H1 (cell line): ENCODE measurements around the gene CNTROB. TPM values are rescaled to one million over a fixed set of nuclear protein-coding genes. Genes with fewer than 3 reads are reported as not detected.

ENCODE experiments used
- CTCF ChIA-PET: fragments of 300-600 bp; sonication (Branson Sonifier 250); formaldehyde crosslinking; loops from one replicate; lab custom pipeline; 2021; ENCODE audit not compliant: partially characterized antibody; lab: Charles Lee
- POLR2A ChIA-PET: fragments of 300-600 bp; sonication (Branson Sonifier 250); formaldehyde crosslinking; loops from one replicate; lab custom pipeline; 2021; ENCODE audit warnings: inconsistent platforms; ENCODE audit not compliant: partially characterized antibody; lab: Charles Lee
- DNase-seq, 2 experiments: peaks; one replicate each; pipeline versions ENCODE4 v3.0.0 to v3.0.0-alpha.2; 2010 to 2022; ENCODE audit warnings: low spot score in 2 of 2, low read depth in 1 of 2, mixed read lengths in 1 of 2
- FAIRE-seq: peaks from 2 replicates; lab custom pipeline; 2011; peaks lifted over from hg19 to GRCh38; lab: Jason Lieb, UNC
- H2AFZ ChIP-seq: 2 replicates; pipeline ENCODE4 v1.8.1; 2012; ENCODE audit warnings: low read length, inconsistent platforms
- H2AK5ac ChIP-seq: 2 replicates; pipeline ENCODE4 v1.6.1; 2013; ENCODE audit warnings: low read depth, low read length
- H2BK120ac ChIP-seq: replicated peaks from 2 replicates; pipeline ENCODE3; 2013; ENCODE audit warnings: low read depth, low read length, inconsistent platforms
- H2BK12ac ChIP-seq: 2 replicates; pipeline ENCODE4 v1.6.1; 2013; ENCODE audit warnings: low read depth, low read length
- H2BK15ac ChIP-seq: 2 replicates; pipeline ENCODE4 v1.6.1; 2013; ENCODE audit warnings: low read length
- H2BK20ac ChIP-seq: 2 replicates; pipeline ENCODE4 v1.6.1; 2013; ENCODE audit warnings: low read length
- H2BK5ac ChIP-seq: 2 replicates; pipeline ENCODE4 v1.6.1; 2013; ENCODE audit warnings: low read depth, low read length
- H3K14ac ChIP-seq: 2 replicates; pipeline ENCODE4 v1.6.1; 2013; ENCODE audit warnings: inconsistent platforms; ENCODE audit not compliant: insufficient read length
- H3K18ac ChIP-seq: 2 replicates; pipeline ENCODE4 v1.6.1; 2013; ENCODE audit warnings: low read length; ENCODE audit errors: extremely low read depth
- H3K23ac ChIP-seq: 2 replicates; pipeline ENCODE4 v1.6.1; 2013; ENCODE audit warnings: inconsistent platforms; ENCODE audit not compliant: insufficient read length
- H3K23me2 ChIP-seq: 2 replicates; pipeline ENCODE4 v1.6.1; 2013; ENCODE audit warnings: low read depth, low read length
- H3K27ac ChIP-seq: 2 replicates; pipeline ENCODE4 v1.6.1; 2011; ENCODE audit warnings: low read depth, low read length, inconsistent platforms
- H3K27me3 ChIP-seq, 4 experiments: replicated peaks in 1 of 4; 1 replicate in 1 of 4; 2 replicates in 3 of 4; pipeline versions ENCODE4 v1.6.1 to v1.8.1; 2011 to 2013; ENCODE audit warnings: low read length in 3 of 4, mild to moderate bottlenecking in 3 of 4, inconsistent platforms in 2 of 4, mixed read lengths in 2 of 4, moderate library complexity in 1 of 4; ENCODE audit not compliant: control insufficient read depth in 3 of 4, insufficient read depth in 3 of 4; ENCODE audit errors: extremely low read depth in 1 of 4
- H3K36me3 ChIP-seq, 4 experiments: 2 replicates each; pipeline versions ENCODE4 v1.6.1 to v1.8.1; 2011 to 2013; ENCODE audit warnings: mild to moderate bottlenecking in 4 of 4, low read length in 3 of 4, moderate library complexity in 2 of 4, control low read depth in 1 of 4, inconsistent platforms in 1 of 4; ENCODE audit not compliant: insufficient read depth in 4 of 4, control insufficient read depth in 2 of 4
- H3K4ac ChIP-seq: replicated peaks from 2 replicates; pipeline ENCODE3; 2013; ENCODE audit warnings: low read length, low read depth, mixed read lengths, inconsistent platforms; ENCODE audit not compliant: insufficient read length
- H3K4me1 ChIP-seq, 4 experiments: replicated peaks in 1 of 4; 1 replicate in 1 of 4; 2 replicates in 3 of 4; pipeline versions ENCODE4 v1.6.1 to v1.8.1; 2011 to 2013; ENCODE audit warnings: low read length in 3 of 4, inconsistent platforms in 2 of 4, mixed read lengths in 1 of 4; ENCODE audit not compliant: insufficient read depth in 4 of 4, control insufficient read depth in 3 of 4
- H3K4me2 ChIP-seq, 2 experiments: 2 replicates each; pipeline versions ENCODE4 v1.6.1 to v1.8.1; 2011 to 2013; ENCODE audit warnings: low read depth in 2 of 2, low read length in 2 of 2, control low read depth in 1 of 2, inconsistent platforms in 1 of 2, mild to moderate bottlenecking in 1 of 2; ENCODE audit not compliant: insufficient read depth in 1 of 2
- H3K4me3 ChIP-seq, 4 experiments: fragments of 200-600, 300-600 bp in 1 of 4; sonication (generic), shearing (Covaris generic), sonication (Bioruptor Twin) in 1 of 4; 2 replicates each; pipeline versions ENCODE4 v1.5.1 to v1.8.1; 2011 to 2016; ENCODE audit warnings: low read length in 4 of 4, low read depth in 3 of 4, control low read depth in 2 of 4, inconsistent platforms in 2 of 4, mild to moderate bottlenecking in 2 of 4, mixed read lengths in 1 of 4, moderate library complexity in 1 of 4; ENCODE audit not compliant: insufficient read depth in 2 of 4; ENCODE audit errors: extremely low read depth in 1 of 4
- H3K56ac ChIP-seq: replicated peaks from 2 replicates; pipeline ENCODE3; 2013; ENCODE audit warnings: low read depth, mild to moderate bottlenecking, mixed read lengths, low read length, inconsistent platforms; ENCODE audit not compliant: insufficient read length
- H3K79me1 ChIP-seq: 2 replicates; pipeline ENCODE4 v1.6.1; 2013; ENCODE audit warnings: low read depth, low read length, control low read depth
- H3K79me2 ChIP-seq, 2 experiments: 2 replicates each; pipeline versions ENCODE4 v1.6.1 to v1.8.1; 2012 to 2013; ENCODE audit warnings: low read length in 2 of 2, mild to moderate bottlenecking in 2 of 2, inconsistent platforms in 1 of 2; ENCODE audit not compliant: insufficient read depth in 2 of 2, control insufficient read depth in 1 of 2
- H3K9ac ChIP-seq, 4 experiments: replicated peaks in 1 of 4; 1 replicate in 1 of 4; 2 replicates in 3 of 4; pipeline versions ENCODE4 v1.6.1 to v1.8.1; 2011 to 2013; ENCODE audit warnings: low read depth in 3 of 4, low read length in 3 of 4, control low read depth in 2 of 4, mild to moderate bottlenecking in 2 of 4, moderate library complexity in 2 of 4, inconsistent platforms in 1 of 4; ENCODE audit errors: extremely low read depth in 1 of 4
- H3K9me3 ChIP-seq, 2 experiments: 2 replicates each; pipeline versions ENCODE4 v1.6.1 to v1.8.1; 2012 to 2013; ENCODE audit warnings: mild to moderate bottlenecking in 2 of 2, moderate library complexity in 2 of 2, control low read depth in 1 of 2, inconsistent platforms in 1 of 2, low read depth in 1 of 2, low read length in 1 of 2, mixed read lengths in 1 of 2; ENCODE audit not compliant: insufficient read depth in 2 of 2
- H4K20me1 ChIP-seq, 2 experiments: replicated peaks in 1 of 2; 2 replicates each; pipeline versions ENCODE3 to v1.8.1; 2011 to 2013; ENCODE audit warnings: inconsistent platforms in 2 of 2, low read length in 2 of 2, mild to moderate bottlenecking in 1 of 2; ENCODE audit not compliant: insufficient read depth in 2 of 2, control insufficient read depth in 1 of 2
- H4K5ac ChIP-seq: 2 replicates; pipeline ENCODE4 v1.6.1; 2013; ENCODE audit warnings: low read length, low read depth, mixed read lengths, inconsistent platforms; ENCODE audit not compliant: insufficient read length
- H4K8ac ChIP-seq: 2 replicates; pipeline ENCODE4 v1.8.0; 2013; ENCODE audit warnings: mild to moderate bottlenecking, moderate library complexity, low read length, inconsistent platforms; ENCODE audit not compliant: insufficient read depth; ENCODE audit errors: extremely low read depth
- H4K91ac ChIP-seq: replicated peaks from 2 replicates; pipeline ENCODE3; 2013; ENCODE audit warnings: low read length, mixed read lengths, inconsistent platforms; ENCODE audit not compliant: insufficient read length
- BACH1 ChIP-seq: IDR thresholded peaks from 2 replicates; pipeline ENCODE4 v1.6.1; 2012; ENCODE audit warnings: low read length, improper control_type of control experiment
- BCL11A ChIP-seq, 2 experiments: IDR thresholded peaks; one replicate each; pipeline ENCODE4 v1.6.1; 2011; ENCODE audit warnings: low read depth in 2 of 2, low read length in 2 of 2, mild to moderate bottlenecking in 2 of 2
- CHD1 ChIP-seq: IDR thresholded peaks from 2 replicates; pipeline ENCODE4 v1.6.1; 2012; ENCODE audit warnings: low read depth, low read length, improper control_type of control experiment
- MAFK ChIP-seq: IDR thresholded peaks from 2 replicates; pipeline ENCODE4 v1.6.1; 2012; ENCODE audit warnings: low read depth, mild to moderate bottlenecking, improper control_type of control experiment, low read length
- POU5F1 ChIP-seq: IDR thresholded peaks from 2 replicates; pipeline ENCODE4 v1.6.1; 2011; ENCODE audit warnings: low read depth, mild to moderate bottlenecking, low read length, moderate library complexity
- SIN3A ChIP-seq, 2 experiments: IDR thresholded peaks in 1 of 2; conservative IDR thresholded peaks in 1 of 2; 2 replicates each; pipeline ENCODE4 v1.6.1; 2011 to 2012; ENCODE audit warnings: low read length in 2 of 2, improper control_type of control experiment in 1 of 2, low read depth in 1 of 2, mild to moderate bottlenecking in 1 of 2
- SIRT6 ChIP-seq: IDR thresholded peaks from one replicate; pipeline ENCODE4 v1.7.1; 2012; ENCODE audit warnings: low read length, inconsistent platforms
- SP4 ChIP-seq: IDR thresholded peaks from 2 replicates; pipeline ENCODE4 v1.6.1; 2012; ENCODE audit warnings: low read length, inconsistent platforms
- TAF1 ChIP-seq: IDR thresholded peaks from 2 replicates; pipeline ENCODE4 v1.6.1; 2011; ENCODE audit warnings: mild to moderate bottlenecking, low read depth, low read length
- TCF12 ChIP-seq: IDR thresholded peaks from 2 replicates; pipeline ENCODE4 v1.6.1; 2011; ENCODE audit warnings: low read depth, mild to moderate bottlenecking, low read length
- WGBS, 2 experiments: shearing (Covaris generic) in 1 of 2; methylation state at CpG; one replicate each; pipeline versions ENCODE4 v1.1.6 to v1.1.7; 2013 to 2015; ENCODE audit warnings: low lambda C conversion rate in 2 of 2, mixed read lengths in 2 of 2, inconsistent platforms in 1 of 2, low coverage in 1 of 2, missing lambda C conversion rate in 1 of 2; ENCODE audit not compliant: insufficient replicate concordance in 2 of 2, insufficient coverage in 1 of 2, insufficient read length in 1 of 2; ENCODE audit errors: extremely low coverage in 1 of 2, missing lambda C conversion rate in 1 of 2; 5-methylcytosine and 5-hydroxymethylcytosine counted together
- polyA plus RNA-seq, 7 experiments: library from polyadenylated mRNA; depleted of rRNA in 3 of 7; stranded (reverse) in 5 of 7; unstranded in 2 of 7; fragments of >200 nt in 5 of 7; fragments of 200-250 nt in 2 of 7; gene quantifications; 1 replicate in 5 of 7; 2 replicates in 1 of 7; 4 replicates in 1 of 7; pipeline versions ENCODE4 v1.2.1 to v1.2.3, GENCODE V29; 2011 to 2013; ENCODE audit warnings: missing spikeins in 2 of 7, mixed read lengths in 2 of 7
- total RNA-seq: library from RNA; stranded (reverse); fragmentation: NEBNext Ultra II Directional; extraction: Animal tissue kit (Norgen Biotek cat#: 25700); gene quantifications from 2 replicates; pipeline ENCODE4 v1.2.1, GENCODE V29; 2021

Gene CNTROB
- total and polyA plus RNA-seq, 2 of the 8 experiments (the other 6 are each of a cell fraction or from before 2014, with no cell fraction given), result 20.5 to 31.9 TPM

GRCh38 chr17:7910281-7910680 lies 21.7 kb upstream of the CNTROB start:
- H2AK5ac ChIP-seq, result no peak overlapping the region
- H3K23ac ChIP-seq, result no peak overlapping the region
- peaks cover 0 to 2% of the 10 kb centered on the region in 2 experiments for H4K20me1 ChIP-seq
- no peak overlapping the region for H3K4me3 ChIP-seq
- 92% methylated on average over 14 of the region's 15 CpGs; no CpG with 5 or more reads in 1 of the 2 experiments for WGBS, 2 experiments
- peaks cover 0 to 3% (median 2%) of the 10 kb centered on the region in 4 experiments; a peak in 3 of 7 replicates for H3K4me1 ChIP-seq
- ChIA-PET CTCF (interaction anchor here (0.8 to 6.0 kb wide), 7 partner anchors 22 to 148 kb away, joined by 3 to 57 read pairs (median 5); partner anchors contain the start of gene CHD3), POLR2A (no interaction called here)
- no peaks in the 10 kb centered on the region for H3K79me2 ChIP-seq
- H2BK5ac ChIP-seq, result no peak overlapping the region
- no peak overlapping the region for H3K56ac ChIP-seq
- DNase-seq (no peak), FAIRE-seq (no peak)
- H3K9me3 ChIP-seq, result no peaks in the 10 kb centered on the region
- H3K4me2 ChIP-seq, result no peak overlapping the region
- no peak overlapping the region for H4K8ac ChIP-seq
- H3K9ac ChIP-seq, result no peak overlapping the region
- H3K27me3 ChIP-seq, result peaks cover 0 to 9% (median 7%) of the 10 kb centered on the region in 4 experiments; a peak in 5 of 7 replicates
- no peak for TF ChIP-seq BACH1
- no peak for TF ChIP-seq CHD1
- no peak for TF ChIP-seq SIRT6
- no peak for TF ChIP-seq SP4
- TF ChIP-seq MAFK, result no peak
- no peak for TF ChIP-seq TCF12
- no peak for TF ChIP-seq BCL11A (IDR thresholded peaks at IDR 0.05; ENCODE audit: low read depth in 2 of 2, low read length in 2 of 2)
- no peak for TF ChIP-seq SIN3A (conservative IDR thresholded peaks at IDR 0.05 in 1 of 2, IDR thresholded peaks at IDR 0.05 in 1 of 2; ENCODE audit: low read depth in 1 of 2, low read length in 2 of 2)
- no peak for TF ChIP-seq POU5F1
- no peak for TF ChIP-seq TAF1
- peaks cover 0 to 3% (median 1%) of the 10 kb centered on the region in 4 experiments; a peak in 4 of 8 replicates for H3K36me3 ChIP-seq
- H2BK15ac ChIP-seq, result no peak overlapping the region
- H3K4ac ChIP-seq, result no peak overlapping the region
- no peak overlapping the region for H2BK20ac ChIP-seq
- H2BK12ac ChIP-seq, result no peak overlapping the region
- H3K79me1 ChIP-seq, result no peaks in the 10 kb centered on the region
- no peak overlapping the region for H4K5ac ChIP-seq
- H2BK120ac ChIP-seq, result no peak overlapping the region
- H3K14ac ChIP-seq, result no peak overlapping the region
- H3K27ac ChIP-seq, result no peak overlapping the region
- H3K18ac ChIP-seq, result no peak overlapping the region
- H4K91ac ChIP-seq, result no peak overlapping the region
- H2AFZ ChIP-seq, result no peak overlapping the region
- H3K23me2 ChIP-seq, result peaks cover 1% of the 10 kb centered on the region
